Neural cell (in vitro differentiated cells): ENCODE measurements around the gene PHACTR1. TPM values are rescaled to one million over a fixed set of nuclear protein-coding genes. Genes with fewer than 3 reads are reported as not detected.

ENCODE experiments used
- H2AFZ ChIP-seq: fragments of 200-600, 300-800 bp; sonication (generic), shearing (Covaris generic); 2 replicates; pipeline ENCODE4 v1.6.0; 2014; ENCODE audit warnings: low read depth, mild to moderate bottlenecking, antibody characterized with exemption, low read length, moderate library complexity
- H3F3A ChIP-seq: fragments of 200-600 bp; shearing (Covaris generic); 2 replicates; pipeline ENCODE4 v1.6.1; 2016; ENCODE audit warnings: mild to moderate bottlenecking, moderate library complexity, mixed read lengths, antibody characterized with exemption, low read length; ENCODE audit not compliant: insufficient read depth, poor library complexity, severe bottlenecking
- H3K27ac ChIP-seq: fragments of 200-600, 300-800 bp; sonication (generic), shearing (Covaris generic); 2 replicates; pipeline ENCODE4 v1.5.1; 2014; ENCODE audit warnings: mild to moderate bottlenecking, low read length, moderate library complexity
- H3K27me3 ChIP-seq: fragments of 300-800, 200-600 bp; sonication (generic), shearing (Covaris generic); 2 replicates; pipeline ENCODE4 v1.6.0; 2014; ENCODE audit warnings: mild to moderate bottlenecking, low read depth, low read length, moderate library complexity; ENCODE audit not compliant: insufficient read depth
- H3K36me3 ChIP-seq: fragments of 300-800, 200-600 bp; sonication (generic), shearing (Covaris generic); 2 replicates; pipeline ENCODE4 v1.5.1; 2014; ENCODE audit warnings: mild to moderate bottlenecking, antibody characterized with exemption, low read length, moderate library complexity; ENCODE audit not compliant: insufficient read depth
- H3K4me2 ChIP-seq: fragments of 300-800, 200-600 bp; sonication (generic), shearing (Covaris generic); 2 replicates; pipeline ENCODE4 v1.6.0; 2014; ENCODE audit warnings: mild to moderate bottlenecking, low read length
- H3K4me3 ChIP-seq: fragments of 300-800, 200-600 bp; sonication (generic), shearing (Covaris generic); 2 replicates; pipeline ENCODE4 v1.5.1; 2014; ENCODE audit warnings: mild to moderate bottlenecking, low read length, moderate library complexity
- H3K79me2 ChIP-seq: fragments of 200-600 bp; shearing (Covaris generic); replicated peaks from 2 replicates; pipeline ENCODE4 v1.6.0; 2014; ENCODE audit warnings: mild to moderate bottlenecking, low read length, moderate library complexity; ENCODE audit not compliant: insufficient read depth
- H3K9ac ChIP-seq: fragments of 300-800, 200-600 bp; sonication (generic), shearing (Covaris generic); 2 replicates; pipeline ENCODE4 v1.6.1; 2016; ENCODE audit warnings: mild to moderate bottlenecking, low read length, mixed read lengths
- H3K9me2 ChIP-seq: fragments of 200-600 bp; shearing (Covaris generic); 2 replicates; pipeline ENCODE4 v1.6.1; 2016; ENCODE audit warnings: mild to moderate bottlenecking, low read length, mixed read lengths; ENCODE audit not compliant: insufficient read depth
- H3K9me3 ChIP-seq: fragments of 200-600, 300-800 bp; sonication (generic), shearing (Covaris generic); 2 replicates; pipeline ENCODE4 v1.6.1; 2016; ENCODE audit warnings: mild to moderate bottlenecking, mixed run types, low read length, moderate library complexity, mixed read lengths
- H4K20me1 ChIP-seq: fragments of 200-600 bp; shearing (Covaris generic); 2 replicates; pipeline ENCODE4 v1.6.1; 2016; ENCODE audit warnings: mild to moderate bottlenecking, mixed run types; ENCODE audit not compliant: insufficient read depth
- CTCF ChIP-seq: fragments of 450-650 bp; IDR thresholded peaks from 2 replicates; pipeline ENCODE4 v1.5.1; 2014; ENCODE audit warnings: antibody characterized with exemption, mild to moderate bottlenecking, moderate library complexity; ENCODE audit not compliant: poor library complexity, severe bottlenecking
- EP300 ChIP-seq: fragments of 450-650 bp; conservative IDR thresholded peaks from 2 replicates; pipeline ENCODE4 v1.6.1; 2014; ENCODE audit warnings: antibody characterized with exemption, mild to moderate bottlenecking, moderate library complexity; ENCODE audit not compliant: poor library complexity, severe bottlenecking
- EZH2 ChIP-seq: fragments of 200-600, 300-800 bp; shearing (Covaris generic), sonication (generic); IDR thresholded peaks from 2 replicates; pipeline ENCODE4 v1.6.1; 2014; ENCODE audit warnings: antibody characterized with exemption, low read length, borderline replicate concordance, mild to moderate bottlenecking; ENCODE audit not compliant: insufficient read depth, poor library complexity, severe bottlenecking
- MXI1 ChIP-seq: fragments of 450-650 bp; conservative IDR thresholded peaks from 2 replicates; pipeline ENCODE4 v1.6.1; 2014; ENCODE audit warnings: antibody characterized with exemption, mild to moderate bottlenecking; ENCODE audit not compliant: poor library complexity, severe bottlenecking
- POLR2AphosphoS5 ChIP-seq: IDR thresholded peaks from 2 replicates; pipeline ENCODE4 v1.6.1; 2012
- RAD21 ChIP-seq: fragments of 450-650 bp; conservative IDR thresholded peaks from 2 replicates; pipeline ENCODE4 v1.6.1; 2014; ENCODE audit warnings: antibody characterized with exemption, mild to moderate bottlenecking, moderate library complexity
- REST ChIP-seq: IDR thresholded peaks from 2 replicates; pipeline ENCODE4 v1.6.1; 2012; ENCODE audit warnings: borderline replicate concordance
- SMC3 ChIP-seq: fragments of 450-650 bp; conservative IDR thresholded peaks from 2 replicates; pipeline ENCODE4 v1.6.1; 2014; ENCODE audit warnings: antibody characterized with exemption, mild to moderate bottlenecking, moderate library complexity; ENCODE audit not compliant: poor library complexity
- TAF1 ChIP-seq: IDR thresholded peaks from 2 replicates; pipeline ENCODE4 v1.6.1; 2012; ENCODE audit warnings: low read depth
- polyA plus RNA-seq: library from polyadenylated mRNA; depleted of rRNA; stranded (reverse); fragments of >200 nt; gene quantifications from 2 replicates; pipeline ENCODE4 v1.2.3, GENCODE V29; 2014

PHACTR1 gene
- polyA plus RNA-seq, 1 donor from 2014 or later = 7.8 TPM

- H3K27ac ChIP-seq = no peak overlapping the region
- H3K36me3 ChIP-seq = no peaks in the 10 kb centered on the region
- no peak overlapping the region for H3K4me2 ChIP-seq
- H4K20me1 ChIP-seq = no peaks in the 10 kb centered on the region
- no peak for TF ChIP-seq EZH2
- TF ChIP-seq CTCF = no peak
- TF ChIP-seq REST = no peak
- TF ChIP-seq SMC3 = no peak
- no peak for TF ChIP-seq TAF1
- no peak for TF ChIP-seq POLR2AphosphoS5
- no peak for TF ChIP-seq MXI1
- TF ChIP-seq RAD21 = no peak
- no peak for TF ChIP-seq EP300
- no peaks in the 10 kb centered on the region for H3K79me2 ChIP-seq
- H3K9me2 ChIP-seq = no peaks in the 10 kb centered on the region
- no peaks in the 10 kb centered on the region for H3F3A ChIP-seq
- no peaks in the 10 kb centered on the region for H3K27me3 ChIP-seq
- H3K9me3 ChIP-seq = no peaks in the 10 kb centered on the region
- no peak overlapping the region for H2AFZ ChIP-seq
- no peak overlapping the region for H3K4me3 ChIP-seq
- no peak overlapping the region for H3K9ac ChIP-seq
Measured at GRCh38 chr6:13044896-13045295, 328.3 kb downstream of the PHACTR1 start.

DNA sequence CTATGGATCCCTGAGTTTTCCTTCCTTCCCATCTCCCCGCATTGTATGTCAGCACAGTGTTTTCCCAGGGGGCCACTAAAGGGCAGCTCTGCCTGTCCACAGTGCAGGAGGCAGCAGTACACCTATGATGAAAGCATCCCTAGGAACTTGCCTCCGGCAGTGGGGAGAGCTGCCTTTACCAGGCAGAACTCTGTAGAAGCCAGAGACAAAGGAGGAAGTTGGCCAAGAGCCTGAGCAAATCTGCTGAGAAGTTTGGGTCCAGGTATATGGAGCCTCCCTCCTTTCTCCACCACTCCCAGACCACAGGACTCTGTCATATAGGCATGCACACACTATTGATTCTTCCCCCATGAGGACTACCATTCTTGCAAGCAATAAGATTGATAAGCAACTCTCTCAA lies 329.1 kb downstream of the PHACTR1 start:
- Histone ChIP-seq H3K36me3 (no peaks in the 10 kb centered on the region), H3K9me2 (no peaks in the 10 kb centered on the region), H3F3A (no peaks in the 10 kb centered on the region), H3K9me3 (no peaks in the 10 kb centered on the region), H4K20me1 (no peaks in the 10 kb centered on the region), H3K27ac (no peak overlapping the region), H3K9ac (no peak overlapping the region), H3K4me3 (no peak overlapping the region), H3K4me2 (no peak overlapping the region), H2AFZ (no peak overlapping the region), H3K27me3 (no peaks in the 10 kb centered on the region), H3K79me2 (no peaks in the 10 kb centered on the region)
- TF ChIP-seq TAF1 (no peak), REST (no peak), RAD21 (no peak), SMC3 (no peak), CTCF (no peak), EZH2 (no peak), POLR2AphosphoS5 (no peak), MXI1 (no peak), EP300 (no peak)
